Glutamatergic neuron (in vitro differentiated cells): ENCODE data around the gene SOS2. TPM values are rescaled to one million over a fixed set of nuclear protein-coding genes. Genes with fewer than 3 reads are reported as not detected.

Experiments used
- DNase-seq: peaks from one replicate; pipeline ENCODE4 v3.0.0; 2022
- H3K27ac Mint-ChIP-seq: one replicate; pipeline ENCODE4 v1.8.0; 2020; ENCODE audit warnings: mild to moderate bottlenecking, mixed read lengths, inconsistent platforms; ENCODE audit not compliant: unreplicated experiment
- H3K27me3 Mint-ChIP-seq: one replicate; pipeline ENCODE4 v1.8.0; 2020; ENCODE audit warnings: mild to moderate bottlenecking, moderate library complexity, mixed read lengths, inconsistent platforms; ENCODE audit not compliant: unreplicated experiment
- H3K36me3 Mint-ChIP-seq: one replicate; pipeline ENCODE4 v1.8.0; 2020; ENCODE audit warnings: mild to moderate bottlenecking, mixed read lengths, inconsistent platforms; ENCODE audit not compliant: unreplicated experiment
- H3K4me1 Mint-ChIP-seq: one replicate; pipeline ENCODE4 v1.8.0; 2020; ENCODE audit warnings: mild to moderate bottlenecking, low read depth, mixed read lengths, inconsistent platforms; ENCODE audit not compliant: unreplicated experiment
- H3K4me3 Mint-ChIP-seq: one replicate; pipeline ENCODE4 v1.8.0; 2020; ENCODE audit warnings: mild to moderate bottlenecking, mixed read lengths, inconsistent platforms; ENCODE audit not compliant: unreplicated experiment
- H3K9me3 Mint-ChIP-seq: one replicate; pipeline ENCODE4 v1.8.0; 2020; ENCODE audit warnings: mild to moderate bottlenecking, moderate library complexity, mixed read lengths, inconsistent platforms; ENCODE audit not compliant: unreplicated experiment
- total RNA-seq: library from RNA; stranded (reverse); fragmentation: NEBNext Ultra II Directional; extraction: Animal tissue kit (Norgen Biotek cat#: 25700); gene quantifications from one replicate; pipeline ENCODE4 v1.2.1, GENCODE V29; 2021; ENCODE audit not compliant: unreplicated experiment
- TF ChIP-seq, protein P1 (sequence below): fragments of 200-600 bp; sonication (generic); IDR thresholded peaks from one replicate; pipeline ENCODE4 v1.5.0; 2021; ENCODE audit not compliant: partially characterized antibody, unreplicated experiment

The SOS2 gene
- total RNA-seq, 1 donor from 2014 or later = 50.4 TPM

- TF ChIP-seq, protein P1, sequence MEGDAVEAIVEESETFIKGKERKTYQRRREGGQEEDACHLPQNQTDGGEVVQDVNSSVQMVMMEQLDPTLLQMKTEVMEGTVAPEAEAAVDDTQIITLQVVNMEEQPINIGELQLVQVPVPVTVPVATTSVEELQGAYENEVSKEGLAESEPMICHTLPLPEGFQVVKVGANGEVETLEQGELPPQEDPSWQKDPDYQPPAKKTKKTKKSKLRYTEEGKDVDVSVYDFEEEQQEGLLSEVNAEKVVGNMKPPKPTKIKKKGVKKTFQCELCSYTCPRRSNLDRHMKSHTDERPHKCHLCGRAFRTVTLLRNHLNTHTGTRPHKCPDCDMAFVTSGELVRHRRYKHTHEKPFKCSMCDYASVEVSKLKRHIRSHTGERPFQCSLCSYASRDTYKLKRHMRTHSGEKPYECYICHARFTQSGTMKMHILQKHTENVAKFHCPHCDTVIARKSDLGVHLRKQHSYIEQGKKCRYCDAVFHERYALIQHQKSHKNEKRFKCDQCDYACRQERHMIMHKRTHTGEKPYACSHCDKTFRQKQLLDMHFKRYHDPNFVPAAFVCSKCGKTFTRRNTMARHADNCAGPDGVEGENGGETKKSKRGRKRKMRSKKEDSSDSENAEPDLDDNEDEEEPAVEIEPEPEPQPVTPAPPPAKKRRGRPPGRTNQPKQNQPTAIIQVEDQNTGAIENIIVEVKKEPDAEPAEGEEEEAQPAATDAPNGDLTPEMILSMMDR = no peak
These were observed 17.9 kb upstream of the SOS2 start for GRCh38 chr14:50249136-50249775.

GRCh38 chr14:50247245-50247644 lies 15.9 kb upstream of the SOS2 start:
- no peak overlapping the region for H3K27ac Mint-ChIP-seq
- H3K4me1 Mint-ChIP-seq = no peaks in the 10 kb centered on the region
- H3K27me3 Mint-ChIP-seq = no peaks in the 10 kb centered on the region
- H3K9me3 Mint-ChIP-seq = no peaks in the 10 kb centered on the region
- no peak for DNase-seq
- TF ChIP-seq, protein P1 = no peak
- no peaks in the 10 kb centered on the region for H3K36me3 Mint-ChIP-seq
- H3K4me3 Mint-ChIP-seq = no peak overlapping the region

More at GRCh38 chr14:50249136-50249775, 17.9 kb upstream of the SOS2 start:
- no peak overlapping the region for H3K4me3 Mint-ChIP-seq
- H3K27me3 Mint-ChIP-seq = no peaks in the 10 kb centered on the region
- no peak for DNase-seq
- H3K27ac Mint-ChIP-seq = no peak overlapping the region
- no peaks in the 10 kb centered on the region for H3K9me3 Mint-ChIP-seq
- peaks cover 7% of the 10 kb centered on the region for H3K36me3 Mint-ChIP-seq
- no peaks in the 10 kb centered on the region for H3K4me1 Mint-ChIP-seq

- Mint-ChIP-seq H3K27me3 (no peaks in the 10 kb centered on the region), H3K4me1 (no peaks in the 10 kb centered on the region), H3K4me3 (no peak overlapping the region), H3K36me3 (no peaks in the 10 kb centered on the region), H3K9me3 (no peaks in the 10 kb centered on the region), H3K27ac (no peak overlapping the region)
- no peak for DNase-seq
- TF ChIP-seq, protein P1 = no peak
These were observed 11.4 kb upstream of the SOS2 start for GRCh38 chr14:50242566-50243310.

GRCh38 chr14:50242096-50242495 lies 10.7 kb upstream of the SOS2 start:
- no peaks in the 10 kb centered on the region for H3K27me3 Mint-ChIP-seq
- TF ChIP-seq, protein P1 = no peak
- no peak overlapping the region for H3K27ac Mint-ChIP-seq
- DNase-seq = no peak
- no peak overlapping the region for H3K4me3 Mint-ChIP-seq
- no peaks in the 10 kb centered on the region for H3K36me3 Mint-ChIP-seq
- H3K9me3 Mint-ChIP-seq = peaks cover 4% of the 10 kb centered on the region
- no peaks in the 10 kb centered on the region for H3K4me1 Mint-ChIP-seq

DNA sequence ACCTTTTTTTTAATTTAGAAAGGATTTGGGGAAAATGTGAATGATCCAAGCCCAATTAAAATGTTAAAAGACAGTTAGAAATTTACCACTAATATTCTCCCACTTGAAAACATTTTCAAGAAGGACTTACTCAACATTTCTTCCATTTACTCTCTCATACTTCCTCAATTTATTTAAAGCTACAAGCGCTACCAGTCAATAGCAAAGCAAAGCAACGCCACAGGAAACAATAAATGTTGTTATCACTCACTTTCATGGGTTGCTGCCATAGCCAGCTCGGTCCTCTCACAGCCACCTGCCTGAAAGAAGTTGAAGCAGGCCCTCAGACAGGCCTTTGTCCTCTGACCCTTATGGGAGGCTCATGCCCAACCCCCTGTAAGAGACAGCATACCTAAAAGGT lies 6.0 kb upstream of the SOS2 start:
- no peak overlapping the region for H3K27ac Mint-ChIP-seq

More for the DNA sequence above, 6.0 kb upstream of the SOS2 start:
- DNase-seq = no peak
- no peaks in the 10 kb centered on the region for H3K36me3 Mint-ChIP-seq
- TF ChIP-seq, protein P1 = no peak
- peaks cover 6% of the 10 kb centered on the region for H3K9me3 Mint-ChIP-seq
- no peak overlapping the region for H3K4me3 Mint-ChIP-seq
- peaks cover 2% of the 10 kb centered on the region for H3K4me1 Mint-ChIP-seq
- no peaks in the 10 kb centered on the region for H3K27me3 Mint-ChIP-seq
